Ishikawa (cell line): ENCODE measurements around the gene AEBP1.

Experiments used
- CEBPB ChIP-seq: IDR thresholded peaks from 2 replicates; pipeline ENCODE4 v1.6.1; 2012
- TAF1 ChIP-seq: IDR thresholded peaks from 2 replicates; pipeline ENCODE4 v1.6.1; 2012; ENCODE audit warnings: low read depth, mild to moderate bottlenecking
- TF ChIP-seq, protein P1 (sequence below): IDR thresholded peaks from 2 replicates; pipeline ENCODE4 v1.6.1; 2012; ENCODE audit warnings: low read depth, mild to moderate bottlenecking

DNA sequence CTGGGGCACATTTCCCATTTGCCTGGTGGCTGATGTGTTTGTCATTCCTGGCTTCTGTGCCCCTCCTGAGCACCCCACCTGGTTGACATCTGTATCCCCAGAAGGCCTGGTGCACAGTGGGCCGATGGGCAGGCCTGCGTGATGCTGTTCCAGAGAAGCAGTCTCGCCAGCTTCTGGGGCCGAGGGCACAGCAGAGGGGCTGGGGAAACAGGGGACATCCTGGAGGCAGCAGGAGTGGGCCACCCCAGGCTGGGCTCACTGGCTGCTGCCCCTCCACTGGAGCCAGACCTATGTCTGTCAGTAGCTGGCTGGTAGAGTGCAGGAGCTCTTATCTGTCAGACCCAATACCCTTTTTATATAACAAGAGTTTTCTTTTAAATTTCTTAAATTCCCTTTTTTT, 37.9 kb downstream of the AEBP1 start:
- TF ChIP-seq TAF1 (no peak), CEBPB (no peak)
- TF ChIP-seq, protein P1, sequence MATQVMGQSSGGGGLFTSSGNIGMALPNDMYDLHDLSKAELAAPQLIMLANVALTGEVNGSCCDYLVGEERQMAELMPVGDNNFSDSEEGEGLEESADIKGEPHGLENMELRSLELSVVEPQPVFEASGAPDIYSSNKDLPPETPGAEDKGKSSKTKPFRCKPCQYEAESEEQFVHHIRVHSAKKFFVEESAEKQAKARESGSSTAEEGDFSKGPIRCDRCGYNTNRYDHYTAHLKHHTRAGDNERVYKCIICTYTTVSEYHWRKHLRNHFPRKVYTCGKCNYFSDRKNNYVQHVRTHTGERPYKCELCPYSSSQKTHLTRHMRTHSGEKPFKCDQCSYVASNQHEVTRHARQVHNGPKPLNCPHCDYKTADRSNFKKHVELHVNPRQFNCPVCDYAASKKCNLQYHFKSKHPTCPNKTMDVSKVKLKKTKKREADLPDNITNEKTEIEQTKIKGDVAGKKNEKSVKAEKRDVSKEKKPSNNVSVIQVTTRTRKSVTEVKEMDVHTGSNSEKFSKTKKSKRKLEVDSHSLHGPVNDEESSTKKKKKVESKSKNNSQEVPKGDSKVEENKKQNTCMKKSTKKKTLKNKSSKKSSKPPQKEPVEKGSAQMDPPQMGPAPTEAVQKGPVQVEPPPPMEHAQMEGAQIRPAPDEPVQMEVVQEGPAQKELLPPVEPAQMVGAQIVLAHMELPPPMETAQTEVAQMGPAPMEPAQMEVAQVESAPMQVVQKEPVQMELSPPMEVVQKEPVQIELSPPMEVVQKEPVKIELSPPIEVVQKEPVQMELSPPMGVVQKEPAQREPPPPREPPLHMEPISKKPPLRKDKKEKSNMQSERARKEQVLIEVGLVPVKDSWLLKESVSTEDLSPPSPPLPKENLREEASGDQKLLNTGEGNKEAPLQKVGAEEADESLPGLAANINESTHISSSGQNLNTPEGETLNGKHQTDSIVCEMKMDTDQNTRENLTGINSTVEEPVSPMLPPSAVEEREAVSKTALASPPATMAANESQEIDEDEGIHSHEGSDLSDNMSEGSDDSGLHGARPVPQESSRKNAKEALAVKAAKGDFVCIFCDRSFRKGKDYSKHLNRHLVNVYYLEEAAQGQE, result no peak
